A204.1 (cell line): ENCODE measurements around the gene RNF223.
"Not testable (repeated sequence)": the region's sequence is repeated elsewhere in the genome, so short reads cannot be mapped to it uniquely, and the experiment has no call there.

Source experiments
- FAIRE-seq: peaks from 2 replicates; lab custom pipeline; 2012; peaks lifted over from hg19 to GRCh38; lab: Jason Lieb, UNC

RNF223 gene

GRCh38 chr1:1109743-1110142 is 35.6 kb upstream of the RNF223 start:
- FAIRE-seq: no peak

- no peak for FAIRE-seq
These were observed 32.6 kb upstream of the RNF223 start for GRCh38 chr1:1106510-1107221.

- not testable (repeated sequence) for FAIRE-seq
These were observed 30.0 kb upstream of the RNF223 start for GRCh38 chr1:1104152-1104551.

- FAIRE-seq: no peak
These were observed 27.4 kb upstream of the RNF223 start for GRCh38 chr1:1101503-1101902.

- no peak for FAIRE-seq
These were observed 26.2 kb upstream of the RNF223 start for GRCh38 chr1:1100296-1100695.

- FAIRE-seq: no peak
These were observed 25.5 kb upstream of the RNF223 start for GRCh38 chr1:1099506-1100183.

- no peak for FAIRE-seq
These were observed 24.7 kb upstream of the RNF223 start for GRCh38 chr1:1098681-1099421.

GRCh38 chr1:1096136-1096535 is 22.0 kb upstream of the RNF223 start:
- not testable (repeated sequence) for FAIRE-seq

GRCh38 chr1:1094981-1095380 is 20.9 kb upstream of the RNF223 start:
- no peak for FAIRE-seq

GRCh38 chr1:1093610-1093943 is 19.5 kb upstream of the RNF223 start:
- FAIRE-seq: no peak

GRCh38 chr1:1092894-1093609 is 18.9 kb upstream of the RNF223 start:
- no peak for FAIRE-seq

GRCh38 chr1:1092149-1092855 is 18.2 kb upstream of the RNF223 start:
- no peak for FAIRE-seq

- FAIRE-seq: no peak
These were observed 17.4 kb upstream of the RNF223 start for GRCh38 chr1:1091344-1092148.

- no peak for FAIRE-seq
These were observed 16.6 kb upstream of the RNF223 start for GRCh38 chr1:1090424-1091343.

- no peak for FAIRE-seq
These were observed 15.8 kb upstream of the RNF223 start for GRCh38 chr1:1089731-1090423.

- no peak for FAIRE-seq
These were observed 14.9 kb upstream of the RNF223 start for GRCh38 chr1:1088801-1089680.

GRCh38 chr1:1088029-1088800 is 14.1 kb upstream of the RNF223 start:
- no peak for FAIRE-seq
